T-helper 1 cell treated with Interleukin-12 subunit alpha and Interleukin-12 subunit beta and Interleukin-4 antibody, amounts not matched to agents 30 μg/mL and 1 μg/mL, for 36 hours (primary cell): ENCODE results near the gene SCUBE3.

Source experiments
- H3K27ac Mint-ChIP-seq: one replicate; pipeline ENCODE4 v1.8.0; 2021; ENCODE audit warnings: mild to moderate bottlenecking, mixed read lengths
- H3K27me3 Mint-ChIP-seq: one replicate; pipeline ENCODE4 v1.8.0; 2021; ENCODE audit warnings: low read depth, mixed read lengths
- H3K36me3 Mint-ChIP-seq: one replicate; pipeline ENCODE4 v1.8.0; 2021; ENCODE audit warnings: low read depth, mixed read lengths
- H3K4me1 Mint-ChIP-seq: one replicate; pipeline ENCODE4 v1.8.0; 2021; ENCODE audit warnings: low read depth, mixed read lengths
- H3K4me3 Mint-ChIP-seq: one replicate; pipeline ENCODE4 v1.8.0; 2021; ENCODE audit warnings: mild to moderate bottlenecking, moderate library complexity, mixed read lengths
- H3K9me3 Mint-ChIP-seq: one replicate; pipeline ENCODE4 v1.8.0; 2021; ENCODE audit warnings: mixed read lengths

Gene SCUBE3

DNA sequence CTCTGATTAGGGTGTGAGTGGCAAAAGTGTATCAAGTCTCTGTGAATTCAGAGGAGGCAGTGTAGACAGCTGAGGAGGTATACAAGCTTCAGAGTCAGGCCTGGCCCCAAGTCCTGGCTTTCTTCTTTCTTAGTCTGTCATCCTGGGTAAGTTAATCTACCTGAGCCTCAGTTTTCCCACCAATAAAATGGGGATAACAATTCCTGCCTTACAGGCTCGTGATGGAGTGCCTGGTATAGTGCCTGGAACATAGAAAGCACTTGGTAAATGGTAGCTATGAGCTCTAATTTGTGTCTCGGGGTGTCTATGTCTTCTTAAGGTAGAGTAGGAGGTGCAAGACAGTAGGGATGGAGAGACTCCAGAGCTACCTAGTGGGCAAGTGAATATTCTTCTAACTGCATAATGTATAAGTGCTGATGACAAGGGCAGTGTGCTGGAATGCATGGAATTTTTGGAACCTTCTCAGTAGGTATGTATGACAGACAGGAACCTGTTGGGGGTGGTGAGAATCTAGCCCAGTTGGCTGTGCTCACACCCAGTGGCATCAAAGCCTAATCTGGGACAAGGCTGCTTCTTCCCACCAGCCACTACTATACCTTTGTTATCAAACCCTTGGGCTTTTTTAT lies 4.0 kb upstream of the SCUBE3 start:
- no peak overlapping the region for H3K4me3 Mint-ChIP-seq
- no peaks in the 10 kb centered on the region for H3K9me3 Mint-ChIP-seq
- H3K4me1 Mint-ChIP-seq = peaks cover 3% of the 10 kb centered on the region
- no peak overlapping the region for H3K27ac Mint-ChIP-seq
- H3K36me3 Mint-ChIP-seq = no peaks in the 10 kb centered on the region
- H3K27me3 Mint-ChIP-seq = peaks cover 72% of the 10 kb centered on the region

GRCh38 chr6:35213298-35213791 lies 411 bp upstream of the SCUBE3 start:
- H3K4me3 Mint-ChIP-seq = peak overlapping the region; percentile 56
- H3K27me3 Mint-ChIP-seq = peaks cover 83% of the 10 kb centered on the region
- H3K36me3 Mint-ChIP-seq = no peaks in the 10 kb centered on the region
- H3K27ac Mint-ChIP-seq = no peak overlapping the region
- peaks cover 3% of the 10 kb centered on the region for H3K4me1 Mint-ChIP-seq
- H3K9me3 Mint-ChIP-seq = no peaks in the 10 kb centered on the region

GRCh38 chr6:35214869-35215664 lies 1.3 kb downstream of the SCUBE3 start:
- Mint-ChIP-seq H3K27ac (no peak overlapping the region), H3K36me3 (no peaks in the 10 kb centered on the region), H3K27me3 (peaks cover 72% of the 10 kb centered on the region), H3K4me1 (peaks cover 3% of the 10 kb centered on the region), H3K9me3 (no peaks in the 10 kb centered on the region), H3K4me3 (peak overlapping the region; percentile 6)

DNA sequence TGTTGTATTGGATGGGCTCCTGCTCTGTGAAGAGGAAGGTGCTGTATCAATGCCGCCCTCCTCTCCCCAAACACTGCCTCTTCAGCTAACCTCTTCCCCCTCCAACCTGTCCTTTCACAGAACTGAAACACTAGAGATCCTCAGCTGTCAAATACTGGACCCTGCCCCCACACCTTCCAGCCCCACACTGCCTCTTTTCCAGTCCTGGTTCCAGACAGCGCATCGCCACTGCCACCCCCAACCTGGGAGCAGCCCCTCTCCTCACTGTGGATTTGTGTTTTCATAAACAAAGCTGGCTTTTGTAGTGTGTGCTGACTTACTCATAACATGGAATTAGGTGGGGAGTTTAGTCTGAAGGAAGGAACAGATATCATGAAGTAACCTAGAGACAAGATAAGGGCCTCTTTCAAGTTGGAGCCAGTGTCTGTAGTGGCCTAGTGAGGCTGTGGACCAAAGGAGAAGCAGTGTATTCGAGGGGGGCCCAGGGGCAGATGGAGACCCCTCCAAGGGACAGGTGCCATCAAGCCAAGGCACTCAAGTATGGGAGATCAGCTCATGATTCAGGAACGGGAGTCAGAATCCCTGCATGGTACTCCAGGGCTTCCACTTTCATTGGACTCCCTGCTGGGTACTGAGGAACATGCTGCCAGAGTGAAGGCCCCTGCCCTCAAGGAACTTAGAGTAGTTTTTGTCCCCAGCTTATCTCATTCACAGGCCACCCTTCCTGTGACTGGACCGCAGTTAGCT lies 2.1 kb downstream of the SCUBE3 start:
- peak overlapping the region; percentile 11 for H3K4me3 Mint-ChIP-seq
- H3K4me1 Mint-ChIP-seq = peaks cover 3% of the 10 kb centered on the region
- no peaks in the 10 kb centered on the region for H3K36me3 Mint-ChIP-seq
- no peaks in the 10 kb centered on the region for H3K9me3 Mint-ChIP-seq
- no peak overlapping the region for H3K27ac Mint-ChIP-seq
- peaks cover 70% of the 10 kb centered on the region for H3K27me3 Mint-ChIP-seq

DNA sequence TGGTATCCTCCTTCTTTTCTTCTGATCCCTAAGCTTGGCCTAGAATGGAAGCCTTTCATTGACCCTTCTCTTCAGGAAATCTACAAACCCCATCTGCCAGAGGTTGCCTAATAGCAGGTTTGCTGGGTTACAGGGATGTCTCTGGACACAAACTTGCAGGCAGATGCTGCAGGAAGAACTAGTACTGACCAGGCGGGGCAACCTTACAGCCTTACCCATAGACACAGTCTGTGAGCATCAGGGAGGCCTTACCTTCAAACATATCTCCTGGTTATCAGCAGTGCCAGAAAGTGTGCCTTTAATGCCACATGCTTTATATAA lies 2.6 kb downstream of the SCUBE3 start:
- peaks cover 3% of the 10 kb centered on the region for H3K4me1 Mint-ChIP-seq
- peaks cover 69% of the 10 kb centered on the region for H3K27me3 Mint-ChIP-seq
- H3K9me3 Mint-ChIP-seq = no peaks in the 10 kb centered on the region
- H3K36me3 Mint-ChIP-seq = no peaks in the 10 kb centered on the region
- H3K4me3 Mint-ChIP-seq = no peak overlapping the region
- H3K27ac Mint-ChIP-seq = no peak overlapping the region

DNA sequence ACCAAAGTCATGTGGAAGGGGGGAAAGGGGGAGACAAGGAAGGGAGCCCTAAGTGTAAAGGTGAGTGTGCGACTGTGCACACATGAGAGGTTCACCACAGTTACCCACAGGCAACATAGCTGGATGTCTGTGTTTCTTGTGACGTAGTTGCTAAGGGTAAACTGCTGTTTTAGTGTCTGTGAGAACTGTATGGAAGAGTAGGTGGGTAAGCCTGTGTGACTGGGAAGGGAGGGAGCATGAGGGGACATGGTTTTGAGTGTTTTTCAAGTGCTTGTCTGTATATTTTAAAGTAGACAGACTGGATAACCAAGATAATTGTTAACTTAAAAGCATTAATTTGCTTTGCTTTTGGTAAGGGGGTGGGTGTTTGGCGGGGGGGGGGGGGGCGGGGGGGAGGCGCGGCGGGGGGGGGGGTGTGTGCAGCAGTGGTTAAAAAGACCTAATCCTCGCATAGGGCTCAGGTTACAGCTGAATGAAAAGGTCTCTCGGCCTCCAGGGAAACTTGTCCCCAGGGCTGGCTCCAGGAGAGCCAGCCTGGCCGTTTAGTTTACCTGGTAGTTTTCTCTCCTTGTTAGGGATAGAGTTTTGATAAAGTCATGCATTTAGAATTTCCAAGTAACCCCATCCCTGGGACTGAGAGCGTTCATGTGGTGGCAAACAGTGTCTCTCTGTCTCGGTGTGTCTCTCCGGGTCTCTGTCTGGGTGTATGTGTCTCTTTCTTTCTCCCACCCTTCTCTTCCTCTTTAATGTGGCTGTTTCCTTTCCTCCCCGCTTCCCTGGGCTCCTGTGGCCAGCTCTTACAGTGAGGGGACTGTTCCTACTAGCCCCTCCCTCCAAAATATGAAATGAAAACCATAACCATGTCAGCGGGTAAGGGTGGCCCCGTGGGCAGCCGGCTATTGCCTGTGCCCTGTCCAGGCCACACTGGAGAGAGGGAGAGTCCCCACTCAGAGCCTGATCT lies 3.4 kb downstream of the SCUBE3 start:
- Mint-ChIP-seq H3K36me3 (no peaks in the 10 kb centered on the region), H3K4me1 (peaks cover 3% of the 10 kb centered on the region), H3K4me3 (no peak overlapping the region), H3K27me3 (peaks cover 64% of the 10 kb centered on the region), H3K27ac (no peak overlapping the region), H3K9me3 (no peaks in the 10 kb centered on the region)

DNA sequence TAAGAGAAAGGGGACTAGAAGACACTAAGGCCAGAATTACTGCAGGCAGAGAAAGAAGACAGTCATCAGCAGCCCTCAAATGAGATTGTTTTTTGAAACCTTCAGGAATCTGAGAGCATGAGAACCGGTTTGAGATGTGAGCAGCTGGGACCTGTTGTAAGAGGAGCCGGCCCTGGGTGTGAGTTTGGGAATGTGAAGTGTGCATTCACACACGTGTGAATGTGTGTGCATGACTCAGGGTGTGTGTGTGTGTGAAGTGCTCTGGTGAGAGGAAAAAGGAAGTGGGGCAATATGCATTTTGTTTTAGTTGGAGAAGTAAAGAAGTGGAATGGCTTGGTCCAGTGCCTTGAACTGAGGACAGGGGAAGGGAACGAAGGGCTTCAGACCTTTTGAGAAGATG lies 4.3 kb downstream of the SCUBE3 start:
- H3K36me3 Mint-ChIP-seq = no peaks in the 10 kb centered on the region
- H3K4me3 Mint-ChIP-seq = no peak overlapping the region
- peaks cover 1% of the 10 kb centered on the region for H3K4me1 Mint-ChIP-seq
- H3K27me3 Mint-ChIP-seq = peaks cover 55% of the 10 kb centered on the region
- no peaks in the 10 kb centered on the region for H3K9me3 Mint-ChIP-seq
- H3K27ac Mint-ChIP-seq = no peak overlapping the region

GRCh38 chr6:35218456-35218855 lies 4.7 kb downstream of the SCUBE3 start:
- Mint-ChIP-seq H3K9me3 (no peaks in the 10 kb centered on the region), H3K4me3 (no peak overlapping the region), H3K27me3 (peaks cover 52% of the 10 kb centered on the region), H3K36me3 (no peaks in the 10 kb centered on the region), H3K4me1 (no peaks in the 10 kb centered on the region), H3K27ac (no peak overlapping the region)

DNA sequence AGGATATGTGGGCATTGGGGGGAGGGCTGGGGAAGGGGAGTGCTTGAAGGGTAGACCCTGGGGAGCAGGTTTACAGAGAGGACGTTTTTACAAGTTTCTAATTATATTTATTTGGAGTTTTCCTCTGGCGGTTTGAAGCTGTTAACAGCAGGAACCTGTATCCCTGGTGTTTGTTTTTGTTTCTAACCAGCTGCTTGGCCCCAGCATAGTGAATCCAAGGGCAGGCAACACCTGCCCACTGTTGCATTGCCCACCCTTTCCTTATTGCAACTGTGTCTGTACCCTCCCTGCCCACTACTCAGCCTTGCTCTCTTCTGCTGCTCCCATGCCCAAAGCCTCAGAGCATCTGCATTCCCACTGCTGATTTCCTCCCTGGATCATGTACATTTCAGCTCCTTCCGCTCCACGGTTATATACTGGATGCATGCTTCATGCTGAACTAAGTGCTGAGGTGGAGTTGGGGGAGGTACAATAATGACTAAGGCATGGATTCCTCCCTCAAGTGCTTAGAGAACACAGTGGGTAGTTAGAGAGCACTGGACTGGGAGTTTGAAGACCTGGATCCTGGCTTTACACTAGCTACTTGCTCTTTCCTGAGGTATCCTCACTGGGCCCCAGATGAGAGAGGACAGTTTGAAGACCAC lies 6.0 kb downstream of the SCUBE3 start:
- Mint-ChIP-seq H3K4me3 (no peak overlapping the region), H3K4me1 (no peaks in the 10 kb centered on the region), H3K27me3 (peaks cover 55% of the 10 kb centered on the region), H3K9me3 (no peaks in the 10 kb centered on the region), H3K36me3 (no peaks in the 10 kb centered on the region), H3K27ac (no peak overlapping the region)

GRCh38 chr6:35220711-35221110 lies 7.0 kb downstream of the SCUBE3 start:
- Mint-ChIP-seq H3K4me1 (no peaks in the 10 kb centered on the region), H3K27me3 (peaks cover 49% of the 10 kb centered on the region)

GRCh38 chr6:35223396-35223795 lies 9.6 kb downstream of the SCUBE3 start:
- no peaks in the 10 kb centered on the region for H3K36me3 Mint-ChIP-seq

More at GRCh38 chr6:35220711-35221110, 7.0 kb downstream of the SCUBE3 start:
- no peaks in the 10 kb centered on the region for H3K36me3 Mint-ChIP-seq
- no peak overlapping the region for H3K27ac Mint-ChIP-seq
- no peak overlapping the region for H3K4me3 Mint-ChIP-seq
- H3K9me3 Mint-ChIP-seq = no peaks in the 10 kb centered on the region

DNA sequence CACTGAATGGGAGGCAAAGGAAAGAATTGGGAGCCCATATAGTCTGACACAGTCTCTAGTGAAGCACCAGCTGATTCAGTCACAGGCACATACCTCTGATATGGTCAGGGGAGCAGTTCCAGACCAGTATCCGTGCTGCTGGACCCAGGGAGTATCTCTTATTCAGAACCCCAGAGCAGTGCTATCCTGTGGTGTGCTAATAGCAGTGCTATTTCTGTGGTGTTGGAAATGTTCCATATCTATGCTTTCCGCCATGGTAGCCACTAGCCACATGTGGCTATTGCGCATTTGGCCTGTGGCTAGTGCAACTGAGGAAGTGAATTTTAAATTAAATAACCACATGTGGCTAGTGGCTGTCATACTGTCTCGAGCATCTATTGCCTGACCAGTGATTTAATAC lies 11.0 kb downstream of the SCUBE3 start:
- no peaks in the 10 kb centered on the region for H3K4me1 Mint-ChIP-seq
- no peak overlapping the region for H3K4me3 Mint-ChIP-seq
- H3K27ac Mint-ChIP-seq = no peak overlapping the region
- H3K9me3 Mint-ChIP-seq = no peaks in the 10 kb centered on the region
- no peaks in the 10 kb centered on the region for H3K36me3 Mint-ChIP-seq
- peaks cover 23% of the 10 kb centered on the region for H3K27me3 Mint-ChIP-seq

More at GRCh38 chr6:35223396-35223795, 9.6 kb downstream of the SCUBE3 start:
- Mint-ChIP-seq H3K27ac (no peak overlapping the region), H3K4me1 (no peaks in the 10 kb centered on the region), H3K4me3 (no peak overlapping the region), H3K9me3 (no peaks in the 10 kb centered on the region), H3K27me3 (peaks cover 27% of the 10 kb centered on the region)

GRCh38 chr6:35228481-35228880 lies 14.7 kb downstream of the SCUBE3 start:
- Mint-ChIP-seq H3K9me3 (no peaks in the 10 kb centered on the region), H3K36me3 (no peaks in the 10 kb centered on the region), H3K27ac (no peak overlapping the region), H3K27me3 (peaks cover 14% of the 10 kb centered on the region), H3K4me1 (no peaks in the 10 kb centered on the region), H3K4me3 (no peak overlapping the region)
